PC-9 (cell line): ENCODE data around the gene C11orf98.

ENCODE experiments used
- CTCF ChIP-seq: fragments of 200-600 bp; sonication (generic); conservative IDR thresholded peaks from 2 replicates; pipeline ENCODE4 v1.6.1; 2017; ENCODE audit warnings: mixed run types, antibody characterized with exemption, mild to moderate bottlenecking, moderate library complexity
- EZH2 ChIP-seq: fragments of 200-600 bp; sonication (generic); IDR thresholded peaks from 2 replicates; pipeline ENCODE4 v1.8.0; 2017; ENCODE audit warnings: antibody characterized with exemption, low read depth

GRCh38 chr11:62673196-62673525, 8.2 kb upstream of the C11orf98 start:
- TF ChIP-seq CTCF (no peak), EZH2 (no peak)
